MCF 10A (cell line): ENCODE results near the gene DNM3. TPM values are rescaled to one million over a fixed set of nuclear protein-coding genes. Genes with fewer than 3 reads are reported as not detected.

ENCODE experiments used
- BruUV-seq: library from RNA; stranded (reverse); fragments of 400-500 nt; replicated peaks from 2 replicates; lab custom pipeline; 2021; lab: Mats Ljungman, UMichigan
- CTCF ChIA-PET: fragments of 300-600 bp; sonication (Branson Sonifier 250); formaldehyde crosslinking; extraction: SDS; loops from one replicate; lab custom pipeline; 2021; ENCODE audit warnings: antibody characterized with exemption, inconsistent platforms; lab: Yijun Ruan, JAX
- POLR2A ChIA-PET: fragments of 300-600, 350-650 bp; sonication (Branson Sonifier 250); formaldehyde crosslinking; extraction: SDS; loops from one replicate; lab custom pipeline; 2020; ENCODE audit warnings: antibody characterized with exemption, inconsistent platforms; lab: Yijun Ruan, JAX
- DNase-seq: peaks from one replicate; pipeline ENCODE4 v3.0.0-alpha.2; 2018; ENCODE audit not compliant: unreplicated experiment
- H3K27ac Mint-ChIP-seq: one replicate; pipeline ENCODE4 v1.8.0; 2022; ENCODE audit warnings: mild to moderate bottlenecking, low read depth, mixed read lengths; ENCODE audit not compliant: unreplicated experiment
- H3K27me3 Mint-ChIP-seq: one replicate; pipeline ENCODE4 v1.8.0; 2022; ENCODE audit warnings: mixed read lengths; ENCODE audit not compliant: insufficient read depth, unreplicated experiment
- H3K36me3 Mint-ChIP-seq: one replicate; pipeline ENCODE4 v1.8.0; 2022; ENCODE audit warnings: mild to moderate bottlenecking, moderate library complexity, mixed read lengths; ENCODE audit not compliant: insufficient read depth, unreplicated experiment
- H3K4me1 Mint-ChIP-seq: one replicate; pipeline ENCODE4 v1.8.0; 2022; ENCODE audit warnings: mixed read lengths; ENCODE audit not compliant: insufficient read depth, unreplicated experiment
- H3K4me3 Mint-ChIP-seq: one replicate; pipeline ENCODE4 v1.8.0; 2022; ENCODE audit warnings: mild to moderate bottlenecking, moderate library complexity, mixed read lengths; ENCODE audit not compliant: unreplicated experiment
- H3K9me3 Mint-ChIP-seq: one replicate; pipeline ENCODE4 v1.8.0; 2022; ENCODE audit warnings: mixed read lengths; ENCODE audit not compliant: unreplicated experiment
- intact Hi-C: fragments of 100-400 bp; cut with micrococcal nuclease; formaldehyde crosslinking; loops from 2 replicates; pipeline ENCODE4 v1.14.1; 2022
- total RNA-seq: library from RNA; stranded (reverse); gene quantifications from 2 replicates; pipeline ENCODE4 v1.2.3, GENCODE V29; 2022
- TF ChIP-seq, protein P1 (sequence below): fragments of 200-600 bp; IDR thresholded peaks from one replicate; pipeline ENCODE4 v1.8.0; 2022; ENCODE audit warnings: antibody characterized with exemption, mild to moderate bottlenecking; ENCODE audit not compliant: unreplicated experiment

The DNM3 gene
- total RNA-seq, 1 experiment from 2014 or later: 0.68 TPM

- Mint-ChIP-seq H3K27ac (no peak overlapping the region), H3K27me3 (no peaks in the 10 kb centered on the region), H3K4me1 (no peaks in the 10 kb centered on the region), H3K9me3 (no peaks in the 10 kb centered on the region), H3K4me3 (no peak overlapping the region), H3K36me3 (no peaks in the 10 kb centered on the region)
- ChIA-PET CTCF (interaction anchor here (1.0 to 6.6 kb wide), 4 partner anchors 12 to 110 kb away, joined by 3 to 39 read pairs (median 8); partner anchors contain the start of gene DNM3), POLR2A (interaction anchor here (0.6 kb wide), 2 partner anchors 97 to 1358 kb away, joined by 3 to 7 read pairs; no protein-coding TSS in a partner anchor)
- no peak for DNase-seq
- intact Hi-C loops: no loop called here
- BruUV-seq: no TSS peak
- TF ChIP-seq, protein P1, sequence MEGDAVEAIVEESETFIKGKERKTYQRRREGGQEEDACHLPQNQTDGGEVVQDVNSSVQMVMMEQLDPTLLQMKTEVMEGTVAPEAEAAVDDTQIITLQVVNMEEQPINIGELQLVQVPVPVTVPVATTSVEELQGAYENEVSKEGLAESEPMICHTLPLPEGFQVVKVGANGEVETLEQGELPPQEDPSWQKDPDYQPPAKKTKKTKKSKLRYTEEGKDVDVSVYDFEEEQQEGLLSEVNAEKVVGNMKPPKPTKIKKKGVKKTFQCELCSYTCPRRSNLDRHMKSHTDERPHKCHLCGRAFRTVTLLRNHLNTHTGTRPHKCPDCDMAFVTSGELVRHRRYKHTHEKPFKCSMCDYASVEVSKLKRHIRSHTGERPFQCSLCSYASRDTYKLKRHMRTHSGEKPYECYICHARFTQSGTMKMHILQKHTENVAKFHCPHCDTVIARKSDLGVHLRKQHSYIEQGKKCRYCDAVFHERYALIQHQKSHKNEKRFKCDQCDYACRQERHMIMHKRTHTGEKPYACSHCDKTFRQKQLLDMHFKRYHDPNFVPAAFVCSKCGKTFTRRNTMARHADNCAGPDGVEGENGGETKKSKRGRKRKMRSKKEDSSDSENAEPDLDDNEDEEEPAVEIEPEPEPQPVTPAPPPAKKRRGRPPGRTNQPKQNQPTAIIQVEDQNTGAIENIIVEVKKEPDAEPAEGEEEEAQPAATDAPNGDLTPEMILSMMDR: no peak
Observed at GRCh38 chr1:171910786-171911185, 69.5 kb downstream of the DNM3 start.

DNA sequence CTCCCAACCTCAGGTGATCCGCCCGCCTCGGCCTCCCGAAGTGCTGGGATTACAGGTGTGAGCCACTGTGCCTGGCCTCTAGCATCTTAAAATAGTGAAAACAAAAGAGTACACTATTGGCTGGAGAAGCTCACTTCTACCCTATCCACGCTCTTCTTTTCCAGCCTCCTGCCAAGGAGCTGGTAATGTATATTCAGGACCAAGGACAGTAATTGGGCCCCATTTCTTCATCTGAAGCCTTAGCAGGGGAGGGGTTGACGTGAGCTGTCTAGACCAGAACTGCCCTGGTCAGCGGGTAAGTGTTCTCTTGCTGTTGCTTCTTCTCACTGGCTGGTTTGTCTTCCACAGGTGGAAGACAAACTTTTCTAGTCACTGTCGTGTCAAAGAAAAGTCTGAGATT is 70.2 kb downstream of the DNM3 start:
- H3K27ac Mint-ChIP-seq: no peak overlapping the region
- BruUV-seq: no TSS peak
- intact Hi-C loops: no loop called here
- peak; percentile 31 for DNase-seq
- no peak overlapping the region for H3K4me3 Mint-ChIP-seq
- no peaks in the 10 kb centered on the region for H3K9me3 Mint-ChIP-seq
- TF ChIP-seq, protein P1: no peak
- no peaks in the 10 kb centered on the region for H3K27me3 Mint-ChIP-seq
- POLR2A ChIA-PET: interaction anchor here (0.6 kb wide), 1 partner anchor 97 kb away, joined by 7 read pairs; no protein-coding TSS in a partner anchor
- CTCF ChIA-PET: interaction anchor here (0.6 to 6.6 kb wide), 7 partner anchors 22 to 139 kb away, joined by 3 to 39 read pairs (median 3); partner anchors contain the start of gene DNM3
- H3K4me1 Mint-ChIP-seq: no peaks in the 10 kb centered on the region
- no peaks in the 10 kb centered on the region for H3K36me3 Mint-ChIP-seq

DNA sequence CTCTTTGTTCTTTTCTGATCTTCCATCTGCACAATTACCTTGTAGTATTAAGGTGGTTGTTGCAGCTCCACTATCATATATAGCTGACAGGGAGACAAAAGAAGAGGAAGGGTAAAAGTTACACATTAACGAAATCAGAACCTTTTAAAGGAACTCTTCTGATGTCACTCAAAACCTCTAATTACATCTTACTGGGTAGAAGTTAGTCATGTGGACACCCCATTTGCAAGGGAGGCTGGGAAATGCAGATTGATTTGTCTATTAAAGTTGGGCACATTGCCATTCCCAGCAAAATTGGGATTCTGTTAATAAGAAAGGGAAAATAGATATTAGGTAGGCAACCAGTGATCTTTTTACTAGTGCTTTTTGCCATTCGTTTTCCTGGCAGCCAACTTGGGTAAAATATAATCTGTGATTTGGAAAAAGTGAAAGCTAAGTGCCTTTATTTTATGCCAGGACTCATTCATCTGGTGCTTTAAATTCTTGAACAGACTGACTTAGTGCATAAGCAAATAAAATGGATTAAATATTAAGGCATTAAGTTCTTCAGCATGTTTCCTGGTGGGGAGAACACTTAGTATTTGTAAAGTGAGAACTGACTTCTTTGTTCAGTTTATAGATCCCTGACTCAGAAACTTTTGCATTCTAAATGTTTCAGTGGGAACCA is 71.3 kb downstream of the DNM3 start:
- intact Hi-C loops: no loop called here
- Mint-ChIP-seq H3K27me3 (no peaks in the 10 kb centered on the region), H3K27ac (no peak overlapping the region), H3K36me3 (no peaks in the 10 kb centered on the region), H3K4me1 (no peaks in the 10 kb centered on the region), H3K9me3 (no peaks in the 10 kb centered on the region), H3K4me3 (no peak overlapping the region)
- TF ChIP-seq, protein P1: no peak
- DNase-seq: no peak
- ChIA-PET CTCF (interaction anchor here (0.6 to 6.6 kb wide), 6 partner anchors 23 to 111 kb away, joined by 3 to 39 read pairs (median 4); no protein-coding TSS in a partner anchor), POLR2A (interaction anchor here (0.7 to 1.3 kb wide), 3 partner anchors 11 to 109 kb away, joined by 3 to 5 read pairs (median 3); no protein-coding TSS in a partner anchor)
- no TSS peak for BruUV-seq

- POLR2A ChIA-PET: interaction anchor here (1.0 to 1.3 kb wide), 2 partner anchors 12 to 96 kb away, joined by 3 to 5 read pairs; no protein-coding TSS in a partner anchor
- Mint-ChIP-seq H3K27ac (no peak overlapping the region), H3K9me3 (no peaks in the 10 kb centered on the region), H3K27me3 (no peaks in the 10 kb centered on the region), H3K4me3 (no peak overlapping the region), H3K36me3 (no peaks in the 10 kb centered on the region), H3K4me1 (no peaks in the 10 kb centered on the region)
- peak; percentile 86 for DNase-seq
- TF ChIP-seq, protein P1: no peak
- CTCF ChIA-PET: interaction anchor here (0.6 to 6.6 kb wide), 4 partner anchors 8 to 530 kb away, joined by 3 to 39 read pairs (median 22); no protein-coding TSS in a partner anchor
- intact Hi-C loops: no loop called here
- no TSS peak for BruUV-seq
Observed at GRCh38 chr1:171913385-171913784, 72.1 kb downstream of the DNM3 start.
